ENCODE measurements around the gene CISD1. TPM values are rescaled to one million over a fixed set of nuclear protein-coding genes. Genes with fewer than 3 reads are reported as not detected.

Gene CISD1
- total and polyA plus RNA-seq, 10 of the 15 experiments (the other 5 are each of a cell fraction or from before 2014, with no cell fraction given), result 23.0 to 162 (median 58.5) TPM

- no peaks in the 10 kb centered on the region for H3K4me1 ChIP-seq (ENCODE audit: control insufficient read depth, insufficient read depth, low read length)
- in situ Hi-C loops (cut with MboI) (no loop called here), intact Hi-C loops (cut with micrococcal nuclease; ENCODE audit: unreplicated experiment) (no loop called here)
- no TSS peak for BruUV-seq (replicated peaks)
- FAIRE-seq, result no peak
- H3K4me2 ChIP-seq (ENCODE audit: control insufficient read depth, insufficient read depth), result no peak overlapping the region
- no peak overlapping the region for H3K27ac ChIP-seq (ENCODE audit: control insufficient read depth, insufficient read depth)
- CTCF ChIA-PET, result interaction anchor here (0.8 to 4.8 kb wide), 22 partner anchors 9 to 287 kb away, joined by 3 to 67 read pairs (median 6); partner anchors contain the start of gene TFAM
- no peak overlapping the region for H3K9ac ChIP-seq (ENCODE audit: control insufficient read depth, insufficient read depth, low read length)
- H4K20me1 ChIP-seq (ENCODE audit: control insufficient read depth, insufficient read depth), result no peaks in the 10 kb centered on the region
- no peaks in the 10 kb centered on the region for H3K9me3 ChIP-seq (replicated peaks; ENCODE audit: control insufficient read depth, insufficient read depth, low read length)
- H3K4me3 ChIP-seq, result no peak overlapping the region
- ATAC-seq, result no peak
- POLR2A ChIA-PET, result interaction anchor here (1.4 kb wide), 1 partner anchor 85 kb away, joined by 6 read pairs; the partner anchor contains the start of gene TFAM
- SMC1A ChIA-PET (ENCODE audit: uncharacterized antibody, unreplicated experiment), result interaction anchor here (0.7 to 4.2 kb wide), 16 partner anchors 10 to 340 kb away, joined by 3 to 58 read pairs (median 4); partner anchors contain the start of gene TFAM
- H3K36me3 ChIP-seq (ENCODE audit: control insufficient read depth in 2 of 2, insufficient read depth in 2 of 2, low read length in 1 of 2), result no peaks in the 10 kb centered on the region
- no peak overlapping the region for H2AFZ ChIP-seq (ENCODE audit: control insufficient read depth, low read depth, low read length)
- no peaks in the 10 kb centered on the region for H3K27me3 ChIP-seq (replicated peaks in 1 of 2; ENCODE audit: control insufficient read depth in 2 of 2, insufficient read depth in 2 of 2, low read length in 1 of 2)
- RAD21 ChIA-PET (ENCODE audit: unreplicated experiment), result interaction anchor here (1.0 to 4.1 kb wide), 9 partner anchors 11 to 288 kb away, joined by 3 to 41 read pairs (median 4); partner anchors contain the start of genes CISD1 and TFAM
- no peaks in the 10 kb centered on the region for H3K79me2 ChIP-seq (ENCODE audit: control insufficient read depth, insufficient read depth, low read length)
- no peak for DNase-seq (ENCODE audit: low read depth, low spot score)
- TF ChIP-seq SRF (IDR thresholded peaks at IDR 0.05; ENCODE audit: low read depth in 2 of 2, low read length in 2 of 2) (no peak), PKNOX1 (IDR thresholded peaks at IDR 0.05) (no peak), YY1 (IDR thresholded peaks at IDR 0.05; ENCODE audit: low read depth, low read length) (no peak), ESRRA (IDR thresholded peaks at IDR 0.05; ENCODE audit: low read length) (no peak), PRDM15 (CRISPR knock-in tag; IDR thresholded peaks at IDR 0.05) (no peak), ZNF687 (IDR thresholded peaks at IDR 0.05) (no peak), POLR2AphosphoS2 (IDR thresholded peaks at IDR 0.05; ENCODE audit: low read depth, low read length) (no peak), JUNB (IDR thresholded peaks at IDR 0.05) (no peak), EED (IDR thresholded peaks at IDR 0.05; ENCODE audit: low read depth) (no peak), ZNF217 (IDR thresholded peaks at IDR 0.05) (no peak), SIN3A (IDR thresholded peaks at IDR 0.05; ENCODE audit: low read depth, low read length) (no peak)
- TF ChIP-seq, protein P1, sequence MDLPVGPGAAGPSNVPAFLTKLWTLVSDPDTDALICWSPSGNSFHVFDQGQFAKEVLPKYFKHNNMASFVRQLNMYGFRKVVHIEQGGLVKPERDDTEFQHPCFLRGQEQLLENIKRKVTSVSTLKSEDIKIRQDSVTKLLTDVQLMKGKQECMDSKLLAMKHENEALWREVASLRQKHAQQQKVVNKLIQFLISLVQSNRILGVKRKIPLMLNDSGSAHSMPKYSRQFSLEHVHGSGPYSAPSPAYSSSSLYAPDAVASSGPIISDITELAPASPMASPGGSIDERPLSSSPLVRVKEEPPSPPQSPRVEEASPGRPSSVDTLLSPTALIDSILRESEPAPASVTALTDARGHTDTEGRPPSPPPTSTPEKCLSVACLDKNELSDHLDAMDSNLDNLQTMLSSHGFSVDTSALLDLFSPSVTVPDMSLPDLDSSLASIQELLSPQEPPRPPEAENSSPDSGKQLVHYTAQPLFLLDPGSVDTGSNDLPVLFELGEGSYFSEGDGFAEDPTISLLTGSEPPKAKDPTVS (IDR thresholded peaks at IDR 0.05; ENCODE audit: low read depth, low read length), result no peak
- TF ChIP-seq, protein P2, sequence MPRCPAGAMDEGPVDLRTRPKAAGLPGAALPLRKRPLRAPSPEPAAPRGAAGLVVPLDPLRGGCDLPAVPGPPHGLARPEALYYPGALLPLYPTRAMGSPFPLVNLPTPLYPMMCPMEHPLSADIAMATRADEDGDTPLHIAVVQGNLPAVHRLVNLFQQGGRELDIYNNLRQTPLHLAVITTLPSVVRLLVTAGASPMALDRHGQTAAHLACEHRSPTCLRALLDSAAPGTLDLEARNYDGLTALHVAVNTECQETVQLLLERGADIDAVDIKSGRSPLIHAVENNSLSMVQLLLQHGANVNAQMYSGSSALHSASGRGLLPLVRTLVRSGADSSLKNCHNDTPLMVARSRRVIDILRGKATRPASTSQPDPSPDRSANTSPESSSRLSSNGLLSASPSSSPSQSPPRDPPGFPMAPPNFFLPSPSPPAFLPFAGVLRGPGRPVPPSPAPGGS (IDR thresholded peaks at IDR 0.05; ENCODE audit: borderline replicate concordance, insufficient read depth, low read depth, low read length, poor library complexity, severe bottlenecking), result no peak
Measured at GRCh38 chr10:58300676-58301075, 31.7 kb downstream of the CISD1 start.

Data from GM12878 (cell line).